Esophagus muscularis mucosa (tissue), 4 donors: ENCODE results near the gene VWA1.
"Not testable (repeated sequence)": the region's sequence is repeated elsewhere in the genome, so short reads cannot be mapped to it uniquely, and the experiment has no call there.

Experiments used
- CTCF ChIP-seq, 3 experiments: fragments of 200-600 bp in 2 of 3; fragments of 450-650 bp in 1 of 3; sonication (generic) in 2 of 3; IDR thresholded peaks; one replicate each; pipeline ENCODE4 v1.5.1; 2017 to 2019; ENCODE audit warnings: antibody characterized with exemption in 3 of 3, mild to moderate bottlenecking in 2 of 3, moderate library complexity in 1 of 3
- EP300 ChIP-seq: sonication (generic); formaldehyde crosslinking; IDR thresholded peaks from one replicate; pipeline ENCODE4 v1.6.1; 2017; ENCODE audit warnings: antibody characterized with exemption
- POLR2A ChIP-seq: fragments of 450-650 bp; IDR thresholded peaks from one replicate; pipeline ENCODE4 v1.6.1; 2017; ENCODE audit warnings: antibody characterized with exemption, moderate library complexity, mild to moderate bottlenecking, low read depth
- POLR2AphosphoS5 ChIP-seq, 2 donors: sonication (generic); formaldehyde crosslinking; IDR thresholded peaks; one replicate each; pipeline ENCODE4 v1.6.1; 2017; ENCODE audit warnings: antibody characterized with exemption in 2 of 2

DNA sequence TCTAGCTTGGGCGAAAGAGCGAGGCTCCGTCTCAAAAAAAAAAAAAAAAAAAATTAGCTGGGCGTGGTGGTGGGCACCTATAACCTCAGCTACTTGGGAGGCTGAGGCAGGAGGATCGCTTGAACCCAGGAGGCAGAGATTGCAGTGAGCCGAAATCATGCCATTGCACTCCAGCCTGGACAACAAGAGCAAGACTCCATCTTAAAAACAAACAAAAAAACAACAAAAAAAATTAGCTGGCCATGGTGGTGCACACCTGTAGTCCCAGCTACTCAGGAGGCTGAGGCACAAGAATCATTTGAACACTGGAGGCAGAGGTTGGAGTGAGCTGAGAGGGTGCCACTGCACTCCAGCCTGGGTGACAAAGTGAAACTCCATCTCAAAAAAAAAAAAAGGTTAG is 6.5 kb upstream of the VWA1 start:
- TF ChIP-seq POLR2AphosphoS5 (IDR thresholded peaks at IDR 0.05); EP300; CTCF (IDR thresholded peaks at IDR 0.05); POLR2A: not testable (repeated sequence)
